H9 (cell line): Measurements from ENCODE around the gene ZNF106. TPM values are rescaled to one million over a fixed set of nuclear protein-coding genes. Genes with fewer than 3 reads are reported as not detected.

Experiments
- DNase-seq: peaks from one replicate; pipeline ENCODE4 v3.0.0-alpha.2; 2017
- H2AFZ ChIP-seq: one replicate; pipeline ENCODE4 v1.6.1; 2013; ENCODE audit warnings: mild to moderate bottlenecking, low read length, control low read depth, moderate library complexity
- H2AK5ac ChIP-seq: 2 replicates; pipeline ENCODE4 v1.6.1; 2013; ENCODE audit warnings: low read length, control low read depth, mixed read lengths; ENCODE audit not compliant: insufficient read length
- H2BK120ac ChIP-seq: one replicate; pipeline ENCODE4 v1.6.1; 2013; ENCODE audit warnings: low read depth, mild to moderate bottlenecking, low read length, control low read depth, inconsistent platforms; ENCODE audit not compliant: poor library complexity, severe bottlenecking
- H2BK12ac ChIP-seq: 2 replicates; pipeline ENCODE4 v1.6.1; 2013; ENCODE audit warnings: low read length, control low read depth, mixed read lengths, low read depth; ENCODE audit not compliant: insufficient read length
- H2BK15ac ChIP-seq: 2 replicates; pipeline ENCODE4 v1.6.1; 2013; ENCODE audit warnings: low read depth, low read length, control low read depth
- H2BK20ac ChIP-seq: one replicate; pipeline ENCODE4 v1.6.1; 2013; ENCODE audit warnings: low read depth, mild to moderate bottlenecking, low read length, control low read depth, inconsistent platforms; ENCODE audit not compliant: poor library complexity, severe bottlenecking
- H2BK5ac ChIP-seq: 2 replicates; pipeline ENCODE4 v1.6.1; 2013; ENCODE audit warnings: low read length, control low read depth, mixed read lengths; ENCODE audit not compliant: insufficient read length
- H3K14ac ChIP-seq: 2 replicates; pipeline ENCODE4 v1.6.1; 2013; ENCODE audit warnings: low read length, control low read depth; ENCODE audit not compliant: insufficient read depth
- H3K18ac ChIP-seq: 2 replicates; pipeline ENCODE4 v1.6.1; 2013; ENCODE audit warnings: low read depth, mild to moderate bottlenecking, mixed read lengths, low read length, control low read depth; ENCODE audit not compliant: insufficient read length
- H3K23ac ChIP-seq: 2 replicates; pipeline ENCODE4 v1.6.1; 2013; ENCODE audit warnings: low read length, control low read depth, mixed read lengths, low read depth; ENCODE audit not compliant: insufficient read length
- H3K23me2 ChIP-seq: 2 replicates; pipeline ENCODE4 v1.6.1; 2013; ENCODE audit warnings: low read depth, mild to moderate bottlenecking, mixed read lengths, low read length, control low read depth; ENCODE audit not compliant: insufficient read length, poor library complexity, severe bottlenecking
- H3K27ac ChIP-seq: 2 replicates; pipeline ENCODE4 v1.5.1; 2013; ENCODE audit warnings: low read length, control low read depth, mixed read lengths, low read depth; ENCODE audit not compliant: insufficient read length
- H3K27me3 ChIP-seq: 2 replicates; pipeline ENCODE4 v1.6.1; 2013; ENCODE audit warnings: low read length, control low read depth, inconsistent platforms; ENCODE audit not compliant: insufficient read depth
- H3K4ac ChIP-seq: 2 replicates; pipeline ENCODE4 v1.6.1; 2013; ENCODE audit warnings: low read depth, mild to moderate bottlenecking, control low read depth, inconsistent platforms, low read length, moderate library complexity
- H3K4me1 ChIP-seq: 2 replicates; pipeline ENCODE4 v1.6.1; 2013; ENCODE audit warnings: low read length, control low read depth, inconsistent platforms; ENCODE audit not compliant: insufficient read depth
- H3K4me2 ChIP-seq: 2 replicates; pipeline ENCODE4 v1.6.1; 2013; ENCODE audit warnings: low read length, control low read depth, mixed read lengths; ENCODE audit not compliant: insufficient read length, insufficient read depth
- H3K56ac ChIP-seq: 2 replicates; pipeline ENCODE4 v1.6.1; 2013; ENCODE audit warnings: low read depth, mild to moderate bottlenecking, mixed read lengths, low read length, control low read depth; ENCODE audit not compliant: insufficient read length
- H3K79me1 ChIP-seq: 2 replicates; pipeline ENCODE4 v1.6.1; 2013; ENCODE audit warnings: low read depth, mild to moderate bottlenecking, moderate library complexity, low read length, control low read depth, inconsistent platforms; ENCODE audit not compliant: insufficient read depth, poor library complexity, severe bottlenecking
- H3K79me2 ChIP-seq: 2 replicates; pipeline ENCODE4 v1.6.1; 2013; ENCODE audit warnings: low read length, control low read depth, inconsistent platforms; ENCODE audit not compliant: insufficient read depth
- H3K9ac ChIP-seq: 2 replicates; pipeline ENCODE4 v1.6.1; 2013; ENCODE audit warnings: low read length, control low read depth, mixed read lengths; ENCODE audit not compliant: insufficient read length; ENCODE audit errors: extremely low read depth
- H3K9me3 ChIP-seq: one replicate; pipeline ENCODE4 v1.6.1; 2013; ENCODE audit warnings: low read depth, low read length, inconsistent platforms; ENCODE audit not compliant: control insufficient read depth
- H3T11ph ChIP-seq: one replicate; pipeline ENCODE4 v1.6.1; 2013; ENCODE audit warnings: mild to moderate bottlenecking, low read length, control low read depth, inconsistent platforms
- H4K20me1 ChIP-seq: one replicate; pipeline ENCODE4 v1.6.1; 2013; ENCODE audit not compliant: control insufficient read depth, insufficient read length, insufficient read depth
- H4K5ac ChIP-seq: 2 replicates; pipeline ENCODE4 v1.6.1; 2013; ENCODE audit warnings: low read depth, mild to moderate bottlenecking, mixed read lengths, low read length, control low read depth; ENCODE audit not compliant: insufficient read length
- H4K8ac ChIP-seq: replicated peaks from 2 replicates; pipeline ENCODE4 v1.6.1; 2013; ENCODE audit warnings: low read length, control low read depth, mixed read lengths, low read depth; ENCODE audit not compliant: insufficient read length
- H4K91ac ChIP-seq: 2 replicates; pipeline ENCODE4 v1.6.1; 2013; ENCODE audit warnings: low read depth, mild to moderate bottlenecking, moderate library complexity, mixed read lengths, low read length, control low read depth; ENCODE audit not compliant: insufficient read length
- H3K27ac Mint-ChIP-seq, 3 experiments: 2 replicates in 2 of 3; 3 replicates in 1 of 3; pipeline ENCODE4 v1.8.0; 2020 to 2021; ENCODE audit warnings: mixed read lengths in 3 of 3, mild to moderate bottlenecking in 1 of 3, moderate library complexity in 1 of 3
- H3K27me3 Mint-ChIP-seq: 2 replicates; pipeline ENCODE4 v1.8.0; 2021; ENCODE audit warnings: low read depth, mild to moderate bottlenecking, moderate library complexity, mixed read lengths
- H3K36me3 Mint-ChIP-seq, 3 experiments: 2 replicates in 2 of 3; 3 replicates in 1 of 3; pipeline ENCODE4 v1.8.0; 2020 to 2021; ENCODE audit warnings: low read depth in 3 of 3, mixed read lengths in 3 of 3; ENCODE audit not compliant: insufficient read depth in 1 of 3
- H3K4me1 Mint-ChIP-seq, 2 experiments: 2 replicates each; pipeline ENCODE4 v1.8.0; 2020; ENCODE audit warnings: mixed read lengths in 2 of 2
- H3K4me3 Mint-ChIP-seq, 2 experiments: 2 replicates in 1 of 2; 3 replicates in 1 of 2; pipeline ENCODE4 v1.8.0; 2020 to 2021; ENCODE audit warnings: mild to moderate bottlenecking in 2 of 2, mixed read lengths in 2 of 2, moderate library complexity in 1 of 2
- H3K9me3 Mint-ChIP-seq, 2 experiments: 2 replicates in 1 of 2; 3 replicates in 1 of 2; pipeline ENCODE4 v1.8.0; 2020; ENCODE audit warnings: mild to moderate bottlenecking in 2 of 2, mixed read lengths in 2 of 2, moderate library complexity in 1 of 2
- WGBS: extraction: QIAGEN DNeasy Blood & Tissue Kit; methylation state at CpG from one replicate; pipeline ENCODE4 v1.1.7; 2013; ENCODE audit warnings: missing lambda C conversion rate, low lambda C conversion rate, mixed read lengths; ENCODE audit not compliant: insufficient read length; ENCODE audit errors: extremely low coverage; 5-methylcytosine and 5-hydroxymethylcytosine counted together
- total RNA-seq: library from RNA; stranded (reverse); gene quantifications from 2 replicates; pipeline ENCODE4 v1.2.1, GENCODE V29; 2021
- TF ChIP-seq, protein P1 (sequence below): fragments of 200-600 bp; sonication (generic); conservative IDR thresholded peaks from 3 replicates; pipeline ENCODE4 v1.8.0; 2021; ENCODE audit warnings: antibody characterized with exemption, mild to moderate bottlenecking

Gene ZNF106
- total RNA-seq, 1 experiment from 2014 or later: 55.0 TPM

DNA sequence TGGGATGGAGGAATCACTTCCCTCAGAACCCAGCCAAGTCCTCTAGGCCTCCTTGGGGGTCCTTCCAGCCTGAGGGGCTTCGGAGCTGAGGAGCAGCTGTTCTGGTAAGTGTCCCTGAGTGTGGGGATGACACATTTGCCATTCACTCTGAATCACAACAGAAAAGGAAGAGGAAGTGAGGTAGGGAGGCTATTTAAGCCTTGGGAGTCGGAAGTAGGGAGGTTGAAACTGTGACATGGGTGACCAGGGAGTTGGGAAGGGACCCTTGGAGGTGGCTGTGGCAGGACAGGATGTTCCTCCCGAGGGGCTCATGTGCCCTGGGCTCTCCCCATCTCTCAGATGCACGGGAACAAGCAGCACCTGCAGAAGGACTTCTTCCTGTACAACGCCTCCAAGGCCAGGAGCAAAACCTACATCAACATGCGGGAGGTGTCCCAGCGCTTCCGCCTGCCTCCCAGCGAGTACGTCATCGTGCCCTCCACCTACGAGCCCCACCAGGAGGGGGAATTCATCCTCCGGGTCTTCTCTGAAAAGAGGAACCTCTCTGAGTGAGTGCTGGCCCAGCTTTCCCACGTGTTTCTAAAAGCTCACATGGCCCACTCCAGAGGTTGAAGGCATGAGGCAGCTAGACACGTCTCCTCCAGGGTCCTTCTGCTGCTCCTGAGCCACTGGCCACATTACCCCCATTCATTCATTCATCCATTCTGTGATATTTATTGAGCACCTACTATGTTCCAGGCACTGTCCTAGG, 88.3 kb downstream of the ZNF106 start:
- Histone ChIP-seq H2BK120ac (no peak overlapping the region), H3K9ac (no peak overlapping the region), H3K27me3 (no peaks in the 10 kb centered on the region), H3K23me2 (no peaks in the 10 kb centered on the region), H3K4me2 (no peak overlapping the region), H3K56ac (no peak overlapping the region), H2AK5ac (no peak overlapping the region), H4K8ac (no peak overlapping the region), H3K14ac (no peak overlapping the region), H4K91ac (no peak overlapping the region), H3K4me1 (no peaks in the 10 kb centered on the region), H3K18ac (no peak overlapping the region), H3K23ac (no peak overlapping the region), H3K27ac (no peak overlapping the region), H2AFZ (no peak overlapping the region), H2BK20ac (no peak overlapping the region), H2BK5ac (no peak overlapping the region), H3K4ac (no peak overlapping the region), H4K5ac (no peak overlapping the region), H2BK12ac (no peak overlapping the region), H3K79me1 (no peaks in the 10 kb centered on the region), H2BK15ac (no peak overlapping the region), H3K9me3 (no peaks in the 10 kb centered on the region), H3K79me2 (no peaks in the 10 kb centered on the region), H4K20me1 (no peaks in the 10 kb centered on the region), H3T11ph (no peak overlapping the region)
- WGBS: no CpG with 5 or more reads among the region's 15 CpGs
- H3K4me1 Mint-ChIP-seq: no peaks in the 10 kb centered on the region
- no peaks in the 10 kb centered on the region for H3K36me3 Mint-ChIP-seq
- H3K9me3 Mint-ChIP-seq: no peaks in the 10 kb centered on the region
- 0 out of 7 replicates have a peak overlapping the region, but pooled peaks of 1 of the 3 experiments have one; percentile 77 for H3K27ac Mint-ChIP-seq
- no peak for DNase-seq
- TF ChIP-seq, protein P1, sequence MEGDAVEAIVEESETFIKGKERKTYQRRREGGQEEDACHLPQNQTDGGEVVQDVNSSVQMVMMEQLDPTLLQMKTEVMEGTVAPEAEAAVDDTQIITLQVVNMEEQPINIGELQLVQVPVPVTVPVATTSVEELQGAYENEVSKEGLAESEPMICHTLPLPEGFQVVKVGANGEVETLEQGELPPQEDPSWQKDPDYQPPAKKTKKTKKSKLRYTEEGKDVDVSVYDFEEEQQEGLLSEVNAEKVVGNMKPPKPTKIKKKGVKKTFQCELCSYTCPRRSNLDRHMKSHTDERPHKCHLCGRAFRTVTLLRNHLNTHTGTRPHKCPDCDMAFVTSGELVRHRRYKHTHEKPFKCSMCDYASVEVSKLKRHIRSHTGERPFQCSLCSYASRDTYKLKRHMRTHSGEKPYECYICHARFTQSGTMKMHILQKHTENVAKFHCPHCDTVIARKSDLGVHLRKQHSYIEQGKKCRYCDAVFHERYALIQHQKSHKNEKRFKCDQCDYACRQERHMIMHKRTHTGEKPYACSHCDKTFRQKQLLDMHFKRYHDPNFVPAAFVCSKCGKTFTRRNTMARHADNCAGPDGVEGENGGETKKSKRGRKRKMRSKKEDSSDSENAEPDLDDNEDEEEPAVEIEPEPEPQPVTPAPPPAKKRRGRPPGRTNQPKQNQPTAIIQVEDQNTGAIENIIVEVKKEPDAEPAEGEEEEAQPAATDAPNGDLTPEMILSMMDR: no peak
- H3K4me3 Mint-ChIP-seq: no peak overlapping the region
- no peaks in the 10 kb centered on the region for H3K27me3 Mint-ChIP-seq
